Astrocyte (in vitro differentiated cells and primary cell): ENCODE results near the gene FOLR2.

Experiments
- EZH2 ChIP-seq: IDR thresholded peaks from 2 replicates; pipeline ENCODE4 v1.6.1; 2012; ENCODE audit warnings: mild to moderate bottlenecking, low read length, inconsistent platforms; ENCODE audit not compliant: insufficient read depth
- TF ChIP-seq, protein P1 (sequence below): IDR thresholded peaks from 2 replicates; pipeline ENCODE4 v1.5.1; 2011; ENCODE audit warnings: low read depth, mild to moderate bottlenecking, inconsistent platforms, low read length, moderate library complexity; ENCODE audit not compliant: insufficient read depth

DNA sequence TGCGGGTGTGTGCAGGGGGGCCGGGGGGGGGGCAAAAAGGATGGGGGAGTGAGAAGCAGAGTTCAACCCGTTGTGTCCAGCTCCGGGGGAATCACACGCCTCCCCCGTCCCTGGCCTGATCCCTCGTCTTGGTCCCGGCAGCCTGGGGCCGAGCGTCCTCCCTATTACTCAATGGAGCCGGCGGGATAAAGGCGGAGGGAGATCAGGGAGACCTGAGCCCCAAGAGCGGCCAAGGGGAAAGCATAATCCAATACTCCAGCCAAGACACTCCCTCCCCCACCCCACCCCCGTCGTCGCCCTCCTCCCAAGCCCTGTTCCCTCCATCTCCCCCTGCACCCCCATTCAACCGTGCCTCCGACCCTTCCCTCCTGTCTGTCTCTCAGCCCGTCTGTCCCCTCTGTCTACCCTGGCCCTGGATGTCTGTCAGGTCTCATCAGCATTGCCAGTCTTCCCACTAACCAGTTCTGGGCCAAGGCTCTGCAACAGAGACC lies 24.7 kb downstream of the FOLR2 start:
- TF ChIP-seq, protein P1, sequence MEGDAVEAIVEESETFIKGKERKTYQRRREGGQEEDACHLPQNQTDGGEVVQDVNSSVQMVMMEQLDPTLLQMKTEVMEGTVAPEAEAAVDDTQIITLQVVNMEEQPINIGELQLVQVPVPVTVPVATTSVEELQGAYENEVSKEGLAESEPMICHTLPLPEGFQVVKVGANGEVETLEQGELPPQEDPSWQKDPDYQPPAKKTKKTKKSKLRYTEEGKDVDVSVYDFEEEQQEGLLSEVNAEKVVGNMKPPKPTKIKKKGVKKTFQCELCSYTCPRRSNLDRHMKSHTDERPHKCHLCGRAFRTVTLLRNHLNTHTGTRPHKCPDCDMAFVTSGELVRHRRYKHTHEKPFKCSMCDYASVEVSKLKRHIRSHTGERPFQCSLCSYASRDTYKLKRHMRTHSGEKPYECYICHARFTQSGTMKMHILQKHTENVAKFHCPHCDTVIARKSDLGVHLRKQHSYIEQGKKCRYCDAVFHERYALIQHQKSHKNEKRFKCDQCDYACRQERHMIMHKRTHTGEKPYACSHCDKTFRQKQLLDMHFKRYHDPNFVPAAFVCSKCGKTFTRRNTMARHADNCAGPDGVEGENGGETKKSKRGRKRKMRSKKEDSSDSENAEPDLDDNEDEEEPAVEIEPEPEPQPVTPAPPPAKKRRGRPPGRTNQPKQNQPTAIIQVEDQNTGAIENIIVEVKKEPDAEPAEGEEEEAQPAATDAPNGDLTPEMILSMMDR: no peak
- TF ChIP-seq EZH2: no peak
